ENCODE data around the gene TSPAN9. TPM values are rescaled to one million over a fixed set of nuclear protein-coding genes. Genes with fewer than 3 reads are reported as not detected.

Gene TSPAN9
- total RNA-seq, 1 donor from 2014 or later: 15.9 TPM

GRCh38 chr12:3125674-3126073 lies 48.5 kb downstream of the TSPAN9 start:
- ATAC-seq: no peak

- ATAC-seq: no peak
Observed at GRCh38 chr12:3127832-3128231, 50.7 kb downstream of the TSPAN9 start.

DNA sequence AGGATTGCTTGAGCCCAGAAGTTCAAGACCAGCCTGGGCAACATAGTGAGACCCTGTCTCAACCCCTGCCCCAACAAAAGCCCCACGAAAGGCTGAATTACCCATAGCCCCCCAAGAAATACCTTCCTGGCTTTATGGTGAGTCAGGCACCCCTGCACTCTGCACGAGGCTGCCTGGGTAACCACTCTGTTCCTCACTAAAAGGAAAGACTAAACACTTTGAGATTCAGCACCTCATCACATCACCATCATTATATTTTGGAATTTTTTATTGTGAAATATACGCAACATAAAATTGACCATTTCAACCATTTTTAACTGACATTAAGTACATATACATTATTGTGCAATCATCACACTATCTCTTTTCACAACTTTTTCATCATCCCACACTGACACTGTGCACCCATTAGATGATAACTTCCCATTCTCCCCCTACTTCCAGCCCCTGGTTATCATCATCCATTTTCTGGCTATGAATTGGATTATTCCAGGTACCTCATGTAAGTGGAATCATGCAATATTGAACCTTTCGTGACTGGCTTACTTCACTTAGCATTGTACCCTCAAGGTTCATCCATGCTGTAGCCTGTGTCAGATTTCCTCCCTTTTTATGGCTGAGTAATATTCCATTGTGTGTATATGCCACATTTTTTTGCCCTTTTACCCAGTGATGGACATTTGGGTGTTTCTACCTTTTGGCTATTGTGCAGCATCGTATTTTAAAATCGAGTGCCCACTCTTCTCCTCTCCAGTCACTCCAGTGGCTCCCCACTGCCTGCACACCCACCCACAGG lies 51.5 kb downstream of the TSPAN9 start:
- no peak for ATAC-seq

GRCh38 chr12:3129301-3130056 lies 52.3 kb downstream of the TSPAN9 start:
- no peak for ATAC-seq

DNA sequence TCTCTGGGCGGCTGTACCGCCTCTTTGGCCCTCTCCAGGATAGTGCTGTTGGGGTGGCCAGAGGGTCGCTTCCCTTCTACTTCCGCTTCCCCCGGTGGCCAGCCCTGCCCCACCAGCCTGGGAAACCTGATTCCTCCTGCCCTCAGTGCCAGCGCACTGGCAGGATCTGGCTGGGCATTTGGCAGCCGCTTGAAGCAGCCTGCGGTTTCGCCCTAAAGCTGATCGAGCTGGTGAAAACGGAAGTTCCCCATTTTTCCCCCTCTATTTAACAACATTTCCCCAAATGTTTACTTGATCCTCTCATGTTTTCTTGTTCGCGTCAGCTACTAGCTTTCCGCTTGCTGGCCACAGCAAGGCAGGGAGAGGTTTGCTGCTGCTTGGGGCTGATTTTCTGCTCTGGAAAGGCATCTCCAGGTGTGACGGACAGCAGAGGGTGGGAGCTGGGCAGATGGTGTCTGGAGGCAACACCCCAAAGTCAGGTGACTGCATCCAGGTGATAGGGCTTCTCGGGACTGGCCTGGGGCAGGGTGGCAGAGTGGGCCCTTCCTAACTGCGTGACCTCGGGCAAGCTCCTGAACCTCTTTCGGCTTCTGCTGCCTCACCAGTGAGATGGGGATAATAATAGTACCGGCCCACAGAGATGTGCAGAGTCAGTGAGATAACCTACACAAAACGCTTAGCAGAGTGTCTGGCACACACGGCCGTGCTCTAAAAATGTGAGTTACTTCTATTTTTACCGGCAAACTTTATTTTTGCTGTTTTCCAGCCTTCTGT lies 53.1 kb downstream of the TSPAN9 start:
- peak; percentile 19 for ATAC-seq

DNA sequence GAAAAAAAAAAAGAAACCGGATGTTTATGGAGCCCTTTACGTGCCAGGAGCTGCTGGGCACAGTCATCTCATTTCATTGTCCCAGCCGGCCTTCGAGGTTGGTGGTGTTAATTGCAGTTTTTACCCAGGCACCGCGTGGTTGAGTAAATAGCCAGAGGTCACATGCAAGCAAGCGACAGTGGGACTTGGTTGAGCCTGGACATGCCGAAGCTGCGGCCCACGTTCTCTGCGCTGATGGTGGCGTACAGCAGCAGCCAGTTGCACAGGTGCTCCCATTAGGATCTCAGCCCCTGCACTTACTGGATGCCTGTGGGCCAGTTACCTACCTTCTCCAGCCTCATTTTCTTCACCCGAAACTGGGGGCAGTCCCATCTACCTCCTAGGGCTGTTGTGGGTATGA lies 54.0 kb downstream of the TSPAN9 start:
- ATAC-seq: no peak

DNA sequence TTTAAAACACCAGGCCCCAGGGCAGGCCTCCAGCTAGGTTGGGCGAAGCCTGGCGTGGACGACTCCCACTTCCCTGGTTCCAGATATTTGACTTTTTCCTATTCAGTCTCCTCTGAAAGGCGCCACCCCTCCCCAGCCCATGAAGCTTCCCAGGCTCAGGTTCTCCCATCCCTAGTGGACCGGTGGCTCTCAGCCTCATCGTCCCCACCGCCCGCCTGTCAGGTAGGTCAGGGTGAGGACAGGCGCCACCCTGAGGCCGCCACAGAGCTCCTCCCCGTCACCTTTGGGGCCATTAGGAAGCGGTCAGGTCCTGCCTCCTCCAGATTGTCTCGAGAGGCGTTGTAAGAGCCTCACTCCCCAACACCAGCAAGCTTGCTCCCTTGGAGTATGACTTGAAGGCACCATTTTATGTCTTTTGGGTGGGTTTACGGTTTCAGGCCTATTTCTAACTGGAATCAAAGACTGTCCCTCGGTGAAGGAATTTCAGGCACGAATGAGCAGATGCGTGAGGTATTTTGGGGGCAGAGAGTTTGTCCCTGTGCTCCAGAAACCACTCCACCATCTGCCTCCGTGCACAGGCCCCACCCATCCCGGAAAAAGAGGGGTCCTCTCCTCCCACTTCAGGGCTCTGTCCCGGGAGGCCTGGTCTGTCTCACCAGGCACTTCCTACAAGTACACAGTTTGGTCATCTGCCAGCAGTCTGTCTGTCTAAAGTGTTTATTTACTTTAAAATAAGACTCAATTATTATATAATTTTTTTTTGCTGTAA lies 55.6 kb downstream of the TSPAN9 start:
- ATAC-seq: no peak

DNA sequence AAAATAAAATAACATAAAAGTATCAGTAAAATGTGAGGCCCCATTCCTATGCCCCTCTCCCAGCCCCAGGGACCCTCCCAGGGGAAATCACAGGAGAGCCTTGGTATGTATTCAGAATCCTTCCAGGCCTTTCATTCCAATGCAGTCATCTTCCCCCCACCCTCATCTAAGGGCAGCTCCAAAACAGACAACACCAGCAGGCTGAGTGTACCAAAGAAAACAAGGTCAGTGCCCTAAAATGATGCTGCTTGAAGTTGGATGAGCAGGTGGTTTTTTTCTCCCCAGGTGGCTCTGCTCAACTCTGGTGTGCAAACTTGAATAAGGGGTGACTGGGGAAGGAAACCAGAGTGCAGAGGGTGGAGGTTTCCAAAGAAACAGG lies 56.2 kb downstream of the TSPAN9 start:
- ATAC-seq: no peak

DNA sequence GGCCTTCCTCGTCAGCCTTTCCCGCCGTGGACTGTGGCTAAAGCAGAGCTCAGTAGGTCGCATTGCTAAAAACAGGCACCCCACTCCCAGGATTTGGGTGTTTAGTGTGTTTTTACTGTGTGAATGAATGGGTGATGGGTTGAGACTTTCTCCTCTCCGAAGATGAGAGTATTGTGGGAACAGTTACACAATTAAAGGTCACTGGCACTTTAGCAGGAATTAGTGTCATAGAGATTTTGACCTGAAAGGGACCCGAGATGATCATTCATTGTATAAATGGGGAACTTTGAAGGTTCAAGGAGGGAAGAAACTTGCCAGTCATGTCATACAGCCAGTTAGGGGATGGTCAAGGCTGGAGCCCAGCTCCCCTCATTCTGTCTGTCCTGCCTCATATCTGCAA lies 56.9 kb downstream of the TSPAN9 start:
- ATAC-seq: no peak

DNA sequence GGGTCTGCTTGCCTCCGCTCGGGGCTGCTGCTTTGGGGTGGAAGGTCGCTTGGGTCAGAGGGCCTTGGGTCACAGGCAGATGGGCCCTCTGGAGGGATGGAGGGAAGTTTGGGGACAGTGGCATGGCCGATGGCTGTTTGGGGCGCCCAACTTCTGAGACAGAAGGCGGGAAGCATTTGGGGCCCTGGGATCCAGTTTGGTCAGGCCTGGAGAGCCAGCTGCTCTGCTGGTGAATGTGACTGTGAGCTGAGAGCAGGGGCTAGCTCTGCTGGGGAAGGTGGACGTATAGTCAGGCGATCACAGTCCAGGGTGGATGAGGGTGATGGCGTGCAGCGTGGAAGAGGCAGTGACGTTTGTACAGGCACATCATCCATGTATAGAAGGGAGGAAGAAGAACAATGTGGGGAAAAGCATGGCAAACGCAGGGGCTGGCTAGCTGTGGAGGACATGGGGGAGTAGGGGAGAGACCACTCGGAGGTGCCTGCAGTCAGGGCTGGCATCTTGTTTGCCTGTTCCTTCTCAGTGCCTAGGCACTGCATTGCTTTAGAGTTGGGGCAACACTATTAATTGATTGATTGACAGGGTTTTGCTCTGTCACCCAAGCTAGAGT lies 57.5 kb downstream of the TSPAN9 start:
- ATAC-seq: no peak

GRCh38 chr12:3135522-3136461 lies 58.6 kb downstream of the TSPAN9 start:
- ATAC-seq: peak; percentile 56

GRCh38 chr12:3136641-3137267 lies 59.6 kb downstream of the TSPAN9 start:
- ATAC-seq: no peak

DNA sequence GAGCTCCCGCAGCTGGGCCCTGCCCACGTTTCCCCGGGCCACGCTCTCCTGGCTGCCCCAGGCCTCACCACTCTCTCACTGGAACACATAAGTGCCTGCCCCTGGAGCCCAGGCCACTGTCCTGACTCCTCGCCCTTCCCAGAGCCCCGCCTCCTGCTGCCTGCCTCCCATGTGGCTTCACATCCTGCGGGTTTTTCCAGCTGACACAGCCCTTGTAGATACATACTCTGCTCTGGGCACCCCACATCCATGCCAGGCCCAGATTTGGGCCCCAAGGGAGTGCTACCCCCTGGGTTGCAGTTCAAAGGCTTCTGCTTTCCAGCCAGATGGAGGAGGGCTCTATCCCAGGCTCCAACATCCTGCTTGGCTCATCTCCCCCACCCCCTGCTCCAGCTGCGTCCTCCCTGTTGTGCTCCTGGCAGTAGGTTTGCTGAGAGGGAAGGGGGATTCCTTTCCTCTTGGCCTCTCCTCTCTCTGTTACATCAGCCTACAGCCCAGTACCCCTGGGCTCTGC lies 60.1 kb downstream of the TSPAN9 start:
- ATAC-seq: peak; percentile 26

GRCh38 chr12:3137814-3138445 lies 60.8 kb downstream of the TSPAN9 start:
- ATAC-seq: no peak

- no peak for ATAC-seq
Observed at GRCh38 chr12:3138941-3139511, 61.8 kb downstream of the TSPAN9 start.

DNA sequence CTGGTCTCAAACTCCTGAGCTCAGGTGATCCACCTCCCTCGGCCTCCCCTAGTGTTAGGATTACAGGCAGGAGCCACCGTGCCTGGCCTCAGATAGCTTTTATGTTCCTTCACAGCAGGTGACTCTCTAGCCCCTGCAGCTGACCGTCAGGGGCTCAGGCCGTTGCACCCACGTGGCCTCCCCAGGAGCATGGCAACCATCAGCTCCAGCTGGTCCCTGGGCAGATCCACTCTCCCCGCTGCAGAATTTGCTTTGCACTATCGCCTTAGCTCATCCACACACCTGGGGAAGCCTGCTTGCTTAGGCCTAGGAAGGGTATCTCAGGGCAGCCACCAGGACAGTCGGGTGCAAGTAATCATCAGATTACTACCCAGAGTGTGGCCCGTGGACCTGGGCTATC lies 62.6 kb downstream of the TSPAN9 start:
- ATAC-seq: no peak

GRCh38 chr12:3140284-3140683 lies 63.1 kb downstream of the TSPAN9 start:
- ATAC-seq: no peak

DNA sequence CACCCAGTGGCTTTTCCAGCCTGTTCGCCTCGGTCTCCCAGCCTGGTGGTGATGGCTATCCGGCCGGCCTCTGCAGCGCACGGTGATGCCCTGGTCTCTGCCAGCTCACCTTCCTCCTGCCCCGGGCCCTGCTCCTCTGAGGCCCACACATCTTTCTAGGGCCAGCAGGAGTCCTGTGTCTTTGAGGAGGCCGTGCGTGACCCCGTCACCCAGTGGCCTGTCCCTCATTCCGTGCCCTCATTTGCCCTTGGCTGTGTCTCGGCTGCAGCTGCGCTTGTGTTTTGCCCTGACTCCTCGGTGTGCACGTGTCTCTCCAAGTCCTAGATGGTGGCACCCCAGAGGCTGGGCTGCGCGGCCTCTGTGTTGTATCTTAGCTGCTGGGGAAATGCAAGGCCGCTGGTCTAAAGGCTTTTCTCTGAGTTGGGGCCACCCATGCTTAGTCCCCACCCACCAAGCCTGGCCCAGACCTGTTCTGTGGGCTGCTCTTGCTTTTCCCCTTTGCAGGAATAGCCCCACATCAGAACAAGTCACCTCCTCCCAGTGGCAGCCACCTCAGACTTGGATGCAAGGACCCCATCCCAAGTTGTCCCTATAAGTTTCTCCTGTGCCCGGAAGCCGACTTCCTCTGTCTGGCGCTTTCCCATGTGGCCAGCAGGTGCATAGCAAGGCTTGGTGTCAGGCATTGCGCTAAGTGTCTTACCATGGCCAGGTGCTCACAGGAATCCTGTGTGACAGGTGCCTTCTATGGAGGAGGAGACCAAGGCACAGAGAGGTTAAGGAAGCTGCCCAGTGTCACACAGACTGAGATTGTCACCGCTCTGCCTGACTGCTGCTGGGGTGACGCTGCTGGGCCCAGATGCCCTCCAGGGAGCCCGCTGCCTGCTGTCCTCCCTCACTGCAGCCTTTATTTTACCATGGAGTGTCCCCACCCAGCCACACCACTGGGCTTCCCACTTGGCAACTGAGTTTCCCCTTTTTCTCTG lies 64.5 kb downstream of the TSPAN9 start:
- ATAC-seq: no peak

All from esophagus mucosa (tissue), 1 donor.